H9 (cell line): ENCODE measurements around the gene HMCN1. TPM values are rescaled to one million over a fixed set of nuclear protein-coding genes. Genes with fewer than 3 reads are reported as not detected.

Experiments used
- DNase-seq: peaks from one replicate; pipeline ENCODE4 v3.0.0-alpha.2; 2017
- H2AFZ ChIP-seq: one replicate; pipeline ENCODE4 v1.6.1; 2013; ENCODE audit warnings: mild to moderate bottlenecking, low read length, control low read depth, moderate library complexity
- H2AK5ac ChIP-seq: 2 replicates; pipeline ENCODE4 v1.6.1; 2013; ENCODE audit warnings: low read length, control low read depth, mixed read lengths; ENCODE audit not compliant: insufficient read length
- H2BK120ac ChIP-seq: one replicate; pipeline ENCODE4 v1.6.1; 2013; ENCODE audit warnings: low read depth, mild to moderate bottlenecking, low read length, control low read depth, inconsistent platforms; ENCODE audit not compliant: poor library complexity, severe bottlenecking
- H2BK12ac ChIP-seq: 2 replicates; pipeline ENCODE4 v1.6.1; 2013; ENCODE audit warnings: low read length, control low read depth, mixed read lengths, low read depth; ENCODE audit not compliant: insufficient read length
- H2BK15ac ChIP-seq: 2 replicates; pipeline ENCODE4 v1.6.1; 2013; ENCODE audit warnings: low read depth, low read length, control low read depth
- H2BK20ac ChIP-seq: one replicate; pipeline ENCODE4 v1.6.1; 2013; ENCODE audit warnings: low read depth, mild to moderate bottlenecking, low read length, control low read depth, inconsistent platforms; ENCODE audit not compliant: poor library complexity, severe bottlenecking
- H2BK5ac ChIP-seq: 2 replicates; pipeline ENCODE4 v1.6.1; 2013; ENCODE audit warnings: low read length, control low read depth, mixed read lengths; ENCODE audit not compliant: insufficient read length
- H3K14ac ChIP-seq: 2 replicates; pipeline ENCODE4 v1.6.1; 2013; ENCODE audit warnings: low read length, control low read depth; ENCODE audit not compliant: insufficient read depth
- H3K18ac ChIP-seq: 2 replicates; pipeline ENCODE4 v1.6.1; 2013; ENCODE audit warnings: low read depth, mild to moderate bottlenecking, mixed read lengths, low read length, control low read depth; ENCODE audit not compliant: insufficient read length
- H3K23ac ChIP-seq: 2 replicates; pipeline ENCODE4 v1.6.1; 2013; ENCODE audit warnings: low read length, control low read depth, mixed read lengths, low read depth; ENCODE audit not compliant: insufficient read length
- H3K23me2 ChIP-seq: 2 replicates; pipeline ENCODE4 v1.6.1; 2013; ENCODE audit warnings: low read depth, mild to moderate bottlenecking, mixed read lengths, low read length, control low read depth; ENCODE audit not compliant: insufficient read length, poor library complexity, severe bottlenecking
- H3K27ac ChIP-seq: 2 replicates; pipeline ENCODE4 v1.5.1; 2013; ENCODE audit warnings: low read length, control low read depth, mixed read lengths, low read depth; ENCODE audit not compliant: insufficient read length
- H3K27me3 ChIP-seq: 2 replicates; pipeline ENCODE4 v1.6.1; 2013; ENCODE audit warnings: low read length, control low read depth, inconsistent platforms; ENCODE audit not compliant: insufficient read depth
- H3K4ac ChIP-seq: 2 replicates; pipeline ENCODE4 v1.6.1; 2013; ENCODE audit warnings: low read depth, mild to moderate bottlenecking, control low read depth, inconsistent platforms, low read length, moderate library complexity
- H3K4me1 ChIP-seq: 2 replicates; pipeline ENCODE4 v1.6.1; 2013; ENCODE audit warnings: low read length, control low read depth, inconsistent platforms; ENCODE audit not compliant: insufficient read depth
- H3K4me2 ChIP-seq: 2 replicates; pipeline ENCODE4 v1.6.1; 2013; ENCODE audit warnings: low read length, control low read depth, mixed read lengths; ENCODE audit not compliant: insufficient read length, insufficient read depth
- H3K56ac ChIP-seq: 2 replicates; pipeline ENCODE4 v1.6.1; 2013; ENCODE audit warnings: low read depth, mild to moderate bottlenecking, mixed read lengths, low read length, control low read depth; ENCODE audit not compliant: insufficient read length
- H3K79me1 ChIP-seq: 2 replicates; pipeline ENCODE4 v1.6.1; 2013; ENCODE audit warnings: low read depth, mild to moderate bottlenecking, moderate library complexity, low read length, control low read depth, inconsistent platforms; ENCODE audit not compliant: insufficient read depth, poor library complexity, severe bottlenecking
- H3K79me2 ChIP-seq: 2 replicates; pipeline ENCODE4 v1.6.1; 2013; ENCODE audit warnings: low read length, control low read depth, inconsistent platforms; ENCODE audit not compliant: insufficient read depth
- H3K9ac ChIP-seq: 2 replicates; pipeline ENCODE4 v1.6.1; 2013; ENCODE audit warnings: low read length, control low read depth, mixed read lengths; ENCODE audit not compliant: insufficient read length; ENCODE audit errors: extremely low read depth
- H3K9me3 ChIP-seq: one replicate; pipeline ENCODE4 v1.6.1; 2013; ENCODE audit warnings: low read depth, low read length, inconsistent platforms; ENCODE audit not compliant: control insufficient read depth
- H3T11ph ChIP-seq: one replicate; pipeline ENCODE4 v1.6.1; 2013; ENCODE audit warnings: mild to moderate bottlenecking, low read length, control low read depth, inconsistent platforms
- H4K20me1 ChIP-seq: one replicate; pipeline ENCODE4 v1.6.1; 2013; ENCODE audit not compliant: control insufficient read depth, insufficient read length, insufficient read depth
- H4K5ac ChIP-seq: 2 replicates; pipeline ENCODE4 v1.6.1; 2013; ENCODE audit warnings: low read depth, mild to moderate bottlenecking, mixed read lengths, low read length, control low read depth; ENCODE audit not compliant: insufficient read length
- H4K8ac ChIP-seq: replicated peaks from 2 replicates; pipeline ENCODE4 v1.6.1; 2013; ENCODE audit warnings: low read length, control low read depth, mixed read lengths, low read depth; ENCODE audit not compliant: insufficient read length
- H4K91ac ChIP-seq: 2 replicates; pipeline ENCODE4 v1.6.1; 2013; ENCODE audit warnings: low read depth, mild to moderate bottlenecking, moderate library complexity, mixed read lengths, low read length, control low read depth; ENCODE audit not compliant: insufficient read length
- H3K27ac Mint-ChIP-seq, 3 experiments: 2 replicates in 2 of 3; 3 replicates in 1 of 3; pipeline ENCODE4 v1.8.0; 2020 to 2021; ENCODE audit warnings: mixed read lengths in 3 of 3, mild to moderate bottlenecking in 1 of 3, moderate library complexity in 1 of 3
- H3K27me3 Mint-ChIP-seq: 2 replicates; pipeline ENCODE4 v1.8.0; 2021; ENCODE audit warnings: low read depth, mild to moderate bottlenecking, moderate library complexity, mixed read lengths
- H3K36me3 Mint-ChIP-seq, 3 experiments: 2 replicates in 2 of 3; 3 replicates in 1 of 3; pipeline ENCODE4 v1.8.0; 2020 to 2021; ENCODE audit warnings: low read depth in 3 of 3, mixed read lengths in 3 of 3; ENCODE audit not compliant: insufficient read depth in 1 of 3
- H3K4me1 Mint-ChIP-seq, 2 experiments: 2 replicates each; pipeline ENCODE4 v1.8.0; 2020; ENCODE audit warnings: mixed read lengths in 2 of 2
- H3K4me3 Mint-ChIP-seq, 2 experiments: 2 replicates in 1 of 2; 3 replicates in 1 of 2; pipeline ENCODE4 v1.8.0; 2020 to 2021; ENCODE audit warnings: mild to moderate bottlenecking in 2 of 2, mixed read lengths in 2 of 2, moderate library complexity in 1 of 2
- H3K9me3 Mint-ChIP-seq, 2 experiments: 2 replicates in 1 of 2; 3 replicates in 1 of 2; pipeline ENCODE4 v1.8.0; 2020; ENCODE audit warnings: mild to moderate bottlenecking in 2 of 2, mixed read lengths in 2 of 2, moderate library complexity in 1 of 2
- WGBS: extraction: QIAGEN DNeasy Blood & Tissue Kit; methylation state at CpG from one replicate; pipeline ENCODE4 v1.1.7; 2013; ENCODE audit warnings: missing lambda C conversion rate, low lambda C conversion rate, mixed read lengths; ENCODE audit not compliant: insufficient read length; ENCODE audit errors: extremely low coverage; 5-methylcytosine and 5-hydroxymethylcytosine counted together
- total RNA-seq: library from RNA; stranded (reverse); gene quantifications from 2 replicates; pipeline ENCODE4 v1.2.1, GENCODE V29; 2021
- TF ChIP-seq, protein P1 (sequence below): fragments of 200-600 bp; sonication (generic); conservative IDR thresholded peaks from 3 replicates; pipeline ENCODE4 v1.8.0; 2021; ENCODE audit warnings: antibody characterized with exemption, mild to moderate bottlenecking

HMCN1 gene
- total RNA-seq, 1 experiment from 2014 or later, result 3.3 TPM

DNA sequence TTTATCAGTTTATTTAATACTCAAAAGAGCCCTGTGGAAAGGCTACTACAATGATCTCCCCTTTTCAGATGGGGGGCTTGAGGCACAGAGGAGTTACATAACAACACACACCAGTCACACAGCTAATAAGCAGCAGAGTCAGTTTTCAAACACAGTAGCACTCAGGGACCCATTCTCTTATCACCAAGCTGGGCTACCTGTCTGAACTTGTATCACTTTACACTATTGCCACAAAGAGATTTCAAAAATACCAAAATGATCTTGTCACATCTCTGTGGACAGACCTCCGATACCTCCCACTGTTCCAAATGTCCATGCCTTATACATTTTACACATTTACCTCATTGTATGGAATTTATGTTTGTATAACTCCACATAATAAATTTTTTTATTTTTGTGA is 506.2 kb downstream of the HMCN1 start:
- Histone ChIP-seq H3K56ac (no peak overlapping the region), H3K4me2 (no peak overlapping the region), H4K8ac (no peak overlapping the region), H2BK120ac (no peak overlapping the region), H3T11ph (no peak overlapping the region), H3K23ac (no peak overlapping the region), H3K18ac (no peak overlapping the region), H3K9me3 (no peaks in the 10 kb centered on the region), H3K79me1 (no peaks in the 10 kb centered on the region), H3K27me3 (no peaks in the 10 kb centered on the region), H2AK5ac (no peak overlapping the region), H2BK12ac (no peak overlapping the region), H3K9ac (no peak overlapping the region), H3K14ac (no peak overlapping the region), H2AFZ (no peak overlapping the region), H4K5ac (no peak overlapping the region), H3K79me2 (no peaks in the 10 kb centered on the region), H2BK15ac (no peak overlapping the region), H2BK20ac (no peak overlapping the region), H3K23me2 (no peaks in the 10 kb centered on the region), H2BK5ac (no peak overlapping the region), H3K27ac (no peak overlapping the region), H4K91ac (no peak overlapping the region), H3K4me1 (no peaks in the 10 kb centered on the region), H3K4ac (no peak overlapping the region), H4K20me1 (no peaks in the 10 kb centered on the region)
- TF ChIP-seq, protein P1, sequence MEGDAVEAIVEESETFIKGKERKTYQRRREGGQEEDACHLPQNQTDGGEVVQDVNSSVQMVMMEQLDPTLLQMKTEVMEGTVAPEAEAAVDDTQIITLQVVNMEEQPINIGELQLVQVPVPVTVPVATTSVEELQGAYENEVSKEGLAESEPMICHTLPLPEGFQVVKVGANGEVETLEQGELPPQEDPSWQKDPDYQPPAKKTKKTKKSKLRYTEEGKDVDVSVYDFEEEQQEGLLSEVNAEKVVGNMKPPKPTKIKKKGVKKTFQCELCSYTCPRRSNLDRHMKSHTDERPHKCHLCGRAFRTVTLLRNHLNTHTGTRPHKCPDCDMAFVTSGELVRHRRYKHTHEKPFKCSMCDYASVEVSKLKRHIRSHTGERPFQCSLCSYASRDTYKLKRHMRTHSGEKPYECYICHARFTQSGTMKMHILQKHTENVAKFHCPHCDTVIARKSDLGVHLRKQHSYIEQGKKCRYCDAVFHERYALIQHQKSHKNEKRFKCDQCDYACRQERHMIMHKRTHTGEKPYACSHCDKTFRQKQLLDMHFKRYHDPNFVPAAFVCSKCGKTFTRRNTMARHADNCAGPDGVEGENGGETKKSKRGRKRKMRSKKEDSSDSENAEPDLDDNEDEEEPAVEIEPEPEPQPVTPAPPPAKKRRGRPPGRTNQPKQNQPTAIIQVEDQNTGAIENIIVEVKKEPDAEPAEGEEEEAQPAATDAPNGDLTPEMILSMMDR, result no peak
- Mint-ChIP-seq H3K36me3 (no peaks in the 10 kb centered on the region; a peak in 1 of 7 replicates), H3K4me1 (peaks cover 0 to 3% of the 10 kb centered on the region in 2 experiments; a peak in 1 of 4 replicates), H3K27ac (no peak overlapping the region), H3K27me3 (no peaks in the 10 kb centered on the region), H3K4me3 (no peak overlapping the region), H3K9me3 (no peaks in the 10 kb centered on the region; a peak in 1 of 5 replicates)
- DNase-seq, result no peak
- WGBS, result no CpG with 5 or more reads among the region's 1 CpG
